ENCODE results near the gene CBLB.
A peak's percentile ranks its signal among the peaks of the same experiment; 100 is the strongest.

CBLB gene

GRCh38 chr3:105868742-105869530 is at the start of gene CBLB:
CBLB (minus strand) TSS chr3:105869012; CDS start chr3:105867577, 1,435 bp downstream.
- CTCF ChIA-PET = interaction anchor here (0.6 to 1.7 kb wide), 2 partner anchors 179 to 741 kb away, joined by 3 to 4 read pairs; no protein-coding TSS in a partner anchor
- TF ChIP-seq CTCF (IDR thresholded peaks at IDR 0.05; ENCODE audit: insufficient read depth, low read length, missing control alignments) = no peak
- peak within 1 kb of the TSS; percentile 86 for H3K4me3 ChIP-seq (ENCODE audit: low read depth, low read length)
- POLR2A ChIA-PET = interaction anchor here (1.0 to 1.2 kb wide), 2 partner anchors 139 to 477 kb away, joined by 3 read pairs; no protein-coding TSS in a partner anchor
- DNase-seq (ENCODE audit: low read depth, low spot score) = peak; percentile 93

DNA sequence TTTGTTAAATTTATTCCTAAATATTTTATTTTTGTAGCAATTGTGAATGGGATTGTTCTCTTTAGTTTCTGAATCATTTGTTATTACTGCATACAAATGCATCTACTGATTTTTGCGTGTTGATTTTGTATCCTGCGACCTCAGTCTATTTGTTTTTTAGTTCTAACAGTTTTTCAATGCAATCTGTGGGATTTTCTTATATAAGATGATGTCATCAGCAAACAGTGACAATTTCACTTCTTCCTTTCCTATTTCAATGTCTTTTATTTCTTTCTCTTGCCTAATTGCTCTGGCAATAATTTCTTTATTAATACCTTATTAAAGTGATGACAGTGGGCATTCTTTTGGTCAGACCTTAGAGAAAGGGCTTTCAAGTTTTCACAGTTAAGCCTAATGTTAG is 48.0 kb upstream of the CBLB start:
- POLR2A ChIA-PET = no interaction called here

GRCh38 chr3:105915524-105915923 is 46.7 kb upstream of the CBLB start:
- ChIA-PET CTCF (no interaction called here), POLR2A (no interaction called here)
- TF ChIP-seq CTCF (IDR thresholded peaks at IDR 0.05; ENCODE audit: insufficient read depth, low read length, missing control alignments) = no peak
- H3K4me3 ChIP-seq (ENCODE audit: low read depth, low read length) = no peak overlapping the region
- DNase-seq (ENCODE audit: low read depth, low spot score) = no peak

More for the DNA sequence above, 48.0 kb upstream of the CBLB start:
- CTCF ChIA-PET = no interaction called here
- no peak for DNase-seq (ENCODE audit: low read depth, low spot score)
- H3K4me3 ChIP-seq (ENCODE audit: low read depth, low read length) = no peak overlapping the region
- no peak for TF ChIP-seq CTCF (IDR thresholded peaks at IDR 0.05; ENCODE audit: insufficient read depth, low read length, missing control alignments)

- ChIA-PET CTCF (no interaction called here), POLR2A (no interaction called here)
- no peak overlapping the region for H3K4me3 ChIP-seq (ENCODE audit: low read depth, low read length)
- no peak for DNase-seq (ENCODE audit: low read depth, low spot score)
- no peak for TF ChIP-seq CTCF (IDR thresholded peaks at IDR 0.05; ENCODE audit: insufficient read depth, low read length, missing control alignments)
Measured at GRCh38 chr3:105913616-105914015, 44.8 kb upstream of the CBLB start.

DNA sequence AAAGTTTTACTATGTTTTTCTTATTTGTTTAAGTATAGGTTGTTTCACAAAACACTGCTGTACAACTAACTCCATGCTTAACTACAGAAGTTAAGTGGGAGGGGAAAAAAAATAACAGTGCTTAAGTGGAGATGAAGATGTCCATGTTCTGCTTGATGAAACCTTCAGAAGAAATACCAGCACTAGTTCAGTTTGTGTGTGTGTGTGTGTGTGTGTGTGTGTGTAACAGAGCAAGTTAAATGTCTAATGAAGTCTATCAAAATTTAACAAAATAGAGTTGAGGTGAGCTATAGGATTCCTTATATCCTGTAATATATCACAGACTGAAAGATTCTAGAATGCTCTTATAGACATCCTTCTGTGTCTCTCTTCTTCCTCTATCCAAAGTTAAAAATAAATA is 44.1 kb upstream of the CBLB start:
- DNase-seq (ENCODE audit: low read depth, low spot score) = no peak
- POLR2A ChIA-PET = interaction anchor here (0.6 kb wide), 1 partner anchor 11 kb away, joined by 4 read pairs; no protein-coding TSS in a partner anchor
- CTCF ChIA-PET = no interaction called here
- no peak overlapping the region for H3K4me3 ChIP-seq (ENCODE audit: low read depth, low read length)
- TF ChIP-seq CTCF (IDR thresholded peaks at IDR 0.05; ENCODE audit: insufficient read depth, low read length, missing control alignments) = no peak

DNA sequence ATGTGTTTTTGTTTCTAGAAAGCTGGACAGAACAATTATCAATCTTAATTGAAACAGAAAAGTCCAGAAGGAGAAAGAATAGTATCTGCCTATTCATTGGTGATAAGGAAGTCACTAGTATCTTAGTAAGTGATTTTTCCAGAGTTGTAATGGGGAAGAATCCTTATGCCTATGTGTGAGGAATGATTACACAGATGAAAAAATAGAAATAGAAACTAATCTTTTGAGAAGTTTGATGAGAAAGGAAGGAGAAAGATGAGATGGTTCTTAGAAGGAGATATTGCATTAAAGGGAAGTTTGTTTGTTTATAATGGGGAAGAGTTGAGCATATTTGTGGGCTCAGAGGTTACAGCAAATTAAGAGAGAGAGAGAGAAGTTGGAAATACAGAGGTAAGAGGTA is 42.7 kb upstream of the CBLB start:
- ChIA-PET CTCF (no interaction called here), POLR2A (no interaction called here)
- no peak for TF ChIP-seq CTCF (IDR thresholded peaks at IDR 0.05; ENCODE audit: insufficient read depth, low read length, missing control alignments)
- no peak overlapping the region for H3K4me3 ChIP-seq (ENCODE audit: low read depth, low read length)
- no peak for DNase-seq (ENCODE audit: low read depth, low spot score)

Measured in AG04449 (cell line).